Endothelial cell of umbilical vein (primary cell): ENCODE data around the gene RASSF3. TPM values are rescaled to one million over a fixed set of nuclear protein-coding genes. Genes with fewer than 3 reads are reported as not detected.

Experiments used
- BruUV-seq: library from RNA; stranded (reverse); fragments of 400-500 nt; replicated peaks from 2 replicates; lab custom pipeline; 2021; lab: Mats Ljungman, UMichigan
- CTCF ChIA-PET: fragments of 300-600, 350-600 bp; sonication (Branson Sonifier 250); formaldehyde crosslinking; loops from one replicate; lab custom pipeline; 2021; ENCODE audit warnings: antibody characterized with exemption, inconsistent platforms; lab: Charles Lee
- POLR2A ChIA-PET: fragments of 300-600, 350-600 bp; sonication (Branson Sonifier 250); formaldehyde crosslinking; loops from one replicate; lab custom pipeline; 2021; ENCODE audit warnings: antibody characterized with exemption, inconsistent platforms; lab: Charles Lee
- DNase-seq: peaks from one replicate; pipeline ENCODE4 v3.0.0-alpha.2; 2011; ENCODE audit warnings: low read depth, low spot score
- FAIRE-seq: peaks from 2 replicates; lab custom pipeline; 2011; peaks lifted over from hg19 to GRCh38; lab: Jason Lieb, UNC
- H2AFZ ChIP-seq: 2 replicates; pipeline ENCODE4 v1.6.0; 2012; ENCODE audit warnings: low read depth, low read length, control low read depth, inconsistent platforms
- H3K27ac ChIP-seq: 2 replicates; pipeline ENCODE4 v1.5.1; 2011; ENCODE audit warnings: low read depth, mild to moderate bottlenecking, control low read depth, low read length, moderate library complexity; ENCODE audit not compliant: insufficient read depth
- H3K27me3 ChIP-seq, 2 experiments: 2 replicates each; pipeline versions ENCODE4 v1.6.0 to v1.6.1; 2011; ENCODE audit warnings: low read length in 2 of 2, mixed read lengths in 1 of 2; ENCODE audit not compliant: control insufficient read depth in 2 of 2, insufficient read depth in 2 of 2
- H3K36me3 ChIP-seq, 2 experiments: 2 replicates in 1 of 2; 3 replicates in 1 of 2; pipeline ENCODE4 v1.5.1; 2011; ENCODE audit warnings: low read length in 2 of 2, mild to moderate bottlenecking in 1 of 2, moderate library complexity in 1 of 2; ENCODE audit not compliant: control insufficient read depth in 2 of 2, insufficient read depth in 2 of 2; ENCODE audit errors: extremely low read depth in 1 of 2
- H3K4me1 ChIP-seq: 3 replicates; pipeline ENCODE4 v1.5.1; 2011; ENCODE audit warnings: mild to moderate bottlenecking, low read length; ENCODE audit not compliant: control insufficient read depth, insufficient read depth; ENCODE audit errors: extremely low read depth
- H3K4me2 ChIP-seq: 2 replicates; pipeline ENCODE4 v1.6.1; 2011; ENCODE audit warnings: low read length, control low read depth, mixed read lengths; ENCODE audit not compliant: insufficient read depth
- H3K4me3 ChIP-seq, 3 experiments: fragments of 200-600 bp in 1 of 3; sonication (generic), shearing (Covaris generic) in 1 of 3; replicated peaks in 1 of 3; 2 replicates each; pipeline ENCODE4 v1.5.1; 2011 to 2016; ENCODE audit warnings: control low read depth in 3 of 3, low read length in 3 of 3, mild to moderate bottlenecking in 2 of 3, inconsistent platforms in 1 of 3, low read depth in 1 of 3, moderate library complexity in 1 of 3; ENCODE audit not compliant: insufficient read depth in 1 of 3
- H3K79me2 ChIP-seq: 2 replicates; pipeline ENCODE4 v1.6.0; 2012; ENCODE audit warnings: low read length, inconsistent platforms; ENCODE audit not compliant: control insufficient read depth, insufficient read depth
- H3K9ac ChIP-seq: replicated peaks from 2 replicates; pipeline ENCODE3; 2011; ENCODE audit warnings: low read length, control low read depth; ENCODE audit not compliant: insufficient read depth; ENCODE audit errors: extremely low read depth
- H3K9me1 ChIP-seq: replicated peaks from 3 replicates; pipeline ENCODE4 v1.6.0; 2011; ENCODE audit warnings: mild to moderate bottlenecking, low read length; ENCODE audit not compliant: control insufficient read depth, insufficient read depth; ENCODE audit errors: extremely low read depth
- H3K9me3 ChIP-seq: replicated peaks from 2 replicates; pipeline ENCODE4 v1.5.1; 2012; ENCODE audit warnings: low read length, inconsistent platforms; ENCODE audit not compliant: control insufficient read depth, insufficient read depth
- H4K20me1 ChIP-seq: replicated peaks from 2 replicates; pipeline ENCODE3; 2011; ENCODE audit warnings: mild to moderate bottlenecking, low read length; ENCODE audit not compliant: control insufficient read depth, insufficient read depth; ENCODE audit errors: extremely low read depth
- EZH2 ChIP-seq: IDR thresholded peaks from 2 replicates; pipeline ENCODE4 v1.6.1; 2012; ENCODE audit warnings: borderline replicate concordance, low read depth, mild to moderate bottlenecking, moderate library complexity, low read length, inconsistent platforms; ENCODE audit not compliant: severe bottlenecking
- GATA2 ChIP-seq: IDR thresholded peaks from 2 replicates; pipeline ENCODE4 v1.7.0; 2011; ENCODE audit warnings: low read depth, mild to moderate bottlenecking, moderate library complexity, mixed read lengths, low read length; ENCODE audit not compliant: insufficient read length, insufficient read depth
- JUN ChIP-seq: IDR thresholded peaks from 2 replicates; pipeline ENCODE4 v1.6.1; 2011; ENCODE audit warnings: borderline replicate concordance, low read depth; ENCODE audit not compliant: insufficient read length, insufficient read depth
- MAX ChIP-seq: IDR thresholded peaks from 2 replicates; pipeline ENCODE4 v1.6.1; 2011; ENCODE audit not compliant: insufficient read depth, insufficient read length
- MYC ChIP-seq: IDR thresholded peaks from one replicate; pipeline ENCODE4 v1.6.1; 2011; ENCODE audit warnings: mild to moderate bottlenecking, low read depth, low read length
- POLR2A ChIP-seq: IDR thresholded peaks from 2 replicates; pipeline ENCODE4 v1.6.1; 2012; ENCODE audit warnings: low read depth, mild to moderate bottlenecking, control low read depth, low read length
- POLR2AphosphoS5 ChIP-seq: IDR thresholded peaks from 2 replicates; pipeline ENCODE4 v1.6.1; 2012; ENCODE audit warnings: low read depth, mild to moderate bottlenecking, control low read depth, low read length, moderate library complexity; ENCODE audit not compliant: insufficient read depth
- dilution Hi-C: fragments of 300-500 bp; cut with MboI; formaldehyde crosslinking; loops from one replicate; pipeline ENCODE4 v1.15.0; 2019; ENCODE audit warnings: low sequenced_read_pairs; ENCODE audit not compliant: extremely low pct_ligation_motif_present
- intact Hi-C: fragments of 100-400 bp; cut with micrococcal nuclease; formaldehyde crosslinking; loops from one replicate; pipeline ENCODE4 v1.10.0; 2022
- polyA plus RNA-seq, 4 experiments: library from polyadenylated mRNA; depleted of rRNA in 3 of 4; stranded (reverse) in 3 of 4; unstranded in 1 of 4; fragments of >200 nt; gene quantifications; 2 replicates each; pipeline versions ENCODE4 v1.2.1 to v1.2.3, GENCODE V29; 2011 to 2012; ENCODE audit warnings: missing spikeins in 1 of 4
- total RNA-seq: library from RNA; stranded (reverse); gene quantifications from 2 replicates; pipeline ENCODE4 v1.2.3, GENCODE V29; 2021

The RASSF3 gene
- total and polyA plus RNA-seq, 2 donors (not counting 3 experiments of a cell fraction or from before 2014, with no cell fraction given): 20.2 to 60.8 TPM

- no TSS peak for BruUV-seq
- Histone ChIP-seq H2AFZ (no peak overlapping the region), H3K36me3 (no peaks in the 10 kb centered on the region), H3K79me2 (no peaks in the 10 kb centered on the region), H3K4me3 (no peak overlapping the region), H3K27me3 (no peaks in the 10 kb centered on the region), H4K20me1 (no peaks in the 10 kb centered on the region), H3K4me1 (no peaks in the 10 kb centered on the region), H3K4me2 (no peak overlapping the region), H3K9ac (no peak overlapping the region), H3K27ac (no peak overlapping the region), H3K9me1 (peaks cover 4% of the 10 kb centered on the region), H3K9me3 (no peaks in the 10 kb centered on the region)
- intact Hi-C loops (no loop called here), dilution Hi-C loops (no loop called here)
- DNase-seq: no peak
- POLR2A ChIA-PET: no interaction called here
- FAIRE-seq: no peak
- CTCF ChIA-PET: interaction anchor here (0.8 to 2.1 kb wide), 4 partner anchors 10 to 98 kb away, joined by 3 to 6 read pairs (median 4); no protein-coding TSS in a partner anchor
- TF ChIP-seq JUN (no peak), EZH2 (no peak), POLR2A (no peak), MAX (no peak), MYC (no peak), GATA2 (no peak)
Measured at GRCh38 chr12:64600164-64600561, 10.1 kb upstream of the RASSF3 start.

GRCh38 chr12:64603183-64603841 is 7.0 kb upstream of the RASSF3 start:
- no TSS peak for BruUV-seq
- H3K4me1 ChIP-seq: peaks cover under 1% of the 10 kb centered on the region
- H3K4me2 ChIP-seq: no peak overlapping the region
- POLR2A ChIA-PET: no interaction called here
- H3K9me3 ChIP-seq: no peaks in the 10 kb centered on the region
- no peaks in the 10 kb centered on the region for H3K9me1 ChIP-seq
- no peak for FAIRE-seq
- CTCF ChIA-PET: interaction anchor here (0.6 kb wide), 1 partner anchor 58 kb away, joined by 3 read pairs; no protein-coding TSS in a partner anchor
- no peak for TF ChIP-seq MAX
- TF ChIP-seq EZH2: no peak
- no peak for TF ChIP-seq JUN
- no peak for TF ChIP-seq POLR2AphosphoS5
- no peak for TF ChIP-seq GATA2
- no peak for TF ChIP-seq POLR2A
- intact Hi-C loops (no loop called here), dilution Hi-C loops (no loop called here)
- no peaks in the 10 kb centered on the region for H4K20me1 ChIP-seq
- no peak overlapping the region for H3K9ac ChIP-seq
- no peak overlapping the region for H3K4me3 ChIP-seq
- H3K27ac ChIP-seq: no peak overlapping the region
- H3K36me3 ChIP-seq: no peaks in the 10 kb centered on the region
- no peaks in the 10 kb centered on the region for H3K27me3 ChIP-seq
- DNase-seq: no peak
- H2AFZ ChIP-seq: no peak overlapping the region
- no peaks in the 10 kb centered on the region for H3K79me2 ChIP-seq
